ENCODE results near the gene SLAMF1.
"Not testable (repeated sequence)": the region's sequence is repeated elsewhere in the genome, so short reads cannot be mapped to it uniquely, and the experiment has no call there.

SLAMF1 gene

GRCh38 chr1:160605205-160605604 lies 41.6 kb downstream of the SLAMF1 start:
- no peak for DNase-seq (ENCODE audit: low read depth)

GRCh38 chr1:160597705-160598104 lies 49.1 kb downstream of the SLAMF1 start:
- no peak for DNase-seq (ENCODE audit: low read depth)

- DNase-seq (ENCODE audit: low read depth): no peak
These were observed 49.8 kb downstream of the SLAMF1 start for GRCh38 chr1:160597051-160597450.

- no peak for DNase-seq (ENCODE audit: low read depth)
These were observed 56.4 kb downstream of the SLAMF1 start for GRCh38 chr1:160590488-160590887.

- no peak for DNase-seq (ENCODE audit: low read depth)
These were observed 58.4 kb downstream of the SLAMF1 start for GRCh38 chr1:160588468-160588867.

- no peak for DNase-seq (ENCODE audit: low read depth)
These were observed 62.1 kb downstream of the SLAMF1 start for GRCh38 chr1:160584784-160585183.

GRCh38 chr1:160582976-160583375 lies 63.9 kb downstream of the SLAMF1 start:
- not testable (repeated sequence) for DNase-seq (ENCODE audit: low read depth)

- DNase-seq (ENCODE audit: low read depth): no peak
These were observed 64.9 kb downstream of the SLAMF1 start for GRCh38 chr1:160581961-160582360.

- DNase-seq (ENCODE audit: low read depth): no peak
These were observed 66.5 kb downstream of the SLAMF1 start for GRCh38 chr1:160580221-160580812.

- no peak for DNase-seq (ENCODE audit: low read depth)
These were observed 67.6 kb downstream of the SLAMF1 start, which contains the start of gene CD84 for GRCh38 chr1:160579216-160579701. Gene CD84, minus strand, starts transcription at chr1:160579496. Its CDS starts 59 bp downstream, at chr1:160579437.

- DNase-seq (ENCODE audit: low read depth): no peak
These were observed 68.2 kb downstream of the SLAMF1 start for GRCh38 chr1:160578525-160579191.

- no peak for DNase-seq (ENCODE audit: low read depth)
These were observed 68.7 kb downstream of the SLAMF1 start for GRCh38 chr1:160578175-160578524.

- DNase-seq (ENCODE audit: low read depth): no peak
These were observed 69.2 kb downstream of the SLAMF1 start for GRCh38 chr1:160577671-160578070.

- no peak for DNase-seq (ENCODE audit: low read depth)
These were observed 70.0 kb downstream of the SLAMF1 start for GRCh38 chr1:160576884-160577283.

- DNase-seq (ENCODE audit: low read depth): no peak
These were observed 70.5 kb downstream of the SLAMF1 start for GRCh38 chr1:160576390-160576789.

- DNase-seq (ENCODE audit: low read depth): no peak
These were observed 71.7 kb downstream of the SLAMF1 start for GRCh38 chr1:160575112-160575664.

- DNase-seq (ENCODE audit: low read depth): no peak
These were observed 76.0 kb downstream of the SLAMF1 start for GRCh38 chr1:160570840-160571239.

- DNase-seq (ENCODE audit: low read depth): no peak
These were observed 77.0 kb downstream of the SLAMF1 start for GRCh38 chr1:160569806-160570205.

- peak; percentile 51 for DNase-seq (ENCODE audit: low read depth)
These were observed 78.8 kb downstream of the SLAMF1 start for GRCh38 chr1:160567858-160568682.

GRCh38 chr1:160567341-160567740 lies 79.5 kb downstream of the SLAMF1 start:
- DNase-seq (ENCODE audit: low read depth): no peak

GRCh38 chr1:160565564-160565963 lies 81.3 kb downstream of the SLAMF1 start:
- DNase-seq (ENCODE audit: low read depth): no peak

- DNase-seq (ENCODE audit: low read depth): not testable (repeated sequence)
These were observed 83.6 kb downstream of the SLAMF1 start for GRCh38 chr1:160563230-160563629.

GRCh38 chr1:160562745-160563144 lies 84.1 kb downstream of the SLAMF1 start:
- not testable (repeated sequence) for DNase-seq (ENCODE audit: low read depth)

Data from stimulated activated CD8-positive, alpha-beta memory T cell treated with anti-CD3 and anti-CD28 coated beads, Interleukin-12 subunit alpha, Interleukin-12 subunit beta, amount 100 ng/mL, for 1 hour (primary cell).